A673 (cell line): ENCODE data around the gene SLIT1. TPM values are rescaled to one million over a fixed set of nuclear protein-coding genes. Genes with fewer than 3 reads are reported as not detected.

ENCODE experiments used
- BruUV-seq: library from RNA; stranded (reverse); fragments of 400-500 nt; replicated peaks from 2 replicates; lab custom pipeline; 2021; lab: Mats Ljungman, UMichigan
- CTCF ChIA-PET: fragments of 300-600 bp; sonication (Branson Sonifier 250); formaldehyde crosslinking; loops from one replicate; lab custom pipeline; 2022; ENCODE audit warnings: antibody characterized with exemption; lab: Charles Lee
- POLR2A ChIA-PET: fragments of 300-600 bp; sonication (Branson Sonifier 250); formaldehyde crosslinking; loops from one replicate; lab custom pipeline; 2022; ENCODE audit warnings: antibody characterized with exemption; ENCODE audit not compliant: low non-redundant PET; lab: Charles Lee
- DNase-seq: peaks from one replicate; pipeline ENCODE4 v3.0.0-alpha.2; 2015; ENCODE audit warnings: low spot score
- H3K27ac ChIP-seq: fragments of 200-600 bp; sonication (generic); 2 replicates; pipeline ENCODE4 v1.5.1; 2016; ENCODE audit warnings: mixed run types, low read depth, mild to moderate bottlenecking, mixed read lengths, antibody characterized with exemption, low read length; ENCODE audit not compliant: poor library complexity, severe bottlenecking
- H3K27me3 ChIP-seq: fragments of 200-600 bp; sonication (generic); replicated peaks from 2 replicates; pipeline ENCODE4 v1.6.1; 2017; ENCODE audit warnings: mixed run types, low read depth, mild to moderate bottlenecking, mixed read lengths, antibody characterized with exemption, low read length; ENCODE audit not compliant: insufficient read depth, poor library complexity
- H3K36me3 ChIP-seq: fragments of 200-600 bp; sonication (generic); 2 replicates; pipeline ENCODE4 v1.6.1; 2016; ENCODE audit warnings: mixed run types, mild to moderate bottlenecking, mixed read lengths, antibody characterized with exemption, low read length; ENCODE audit not compliant: insufficient read depth, poor library complexity, severe bottlenecking
- H3K4me1 ChIP-seq: fragments of 200-600 bp; sonication (generic); 2 replicates; pipeline ENCODE4 v1.6.1; 2017; ENCODE audit warnings: mixed run types, mild to moderate bottlenecking, mixed read lengths, antibody characterized with exemption, low read length; ENCODE audit not compliant: insufficient read depth, poor library complexity, severe bottlenecking
- H3K4me3 ChIP-seq: fragments of 200-600 bp; sonication (generic); 2 replicates; pipeline ENCODE4 v1.5.1; 2016; ENCODE audit warnings: low read depth, mixed run types, mild to moderate bottlenecking, mixed read lengths, low read length; ENCODE audit not compliant: poor library complexity, severe bottlenecking
- H3K9me3 ChIP-seq: fragments of 200-600 bp; sonication (generic); 2 replicates; pipeline ENCODE4 v1.6.1; 2016; ENCODE audit warnings: mixed run types, low read depth, mild to moderate bottlenecking, mixed read lengths, antibody characterized with exemption, low read length; ENCODE audit not compliant: poor library complexity, severe bottlenecking
- CTCF ChIP-seq: fragments of 300-800, 200-600 bp; sonication (generic); conservative IDR thresholded peaks from 2 replicates; pipeline ENCODE4 v1.5.1; 2017; ENCODE audit warnings: low read depth, mild to moderate bottlenecking, antibody characterized with exemption, low read length, moderate library complexity, mixed read lengths
- EZH2 ChIP-seq: fragments of 200-600 bp; sonication (generic); IDR thresholded peaks from 2 replicates; pipeline ENCODE4 v1.6.1; 2017; ENCODE audit warnings: borderline replicate concordance, low read depth, mild to moderate bottlenecking, mixed read lengths, antibody characterized with exemption, low read length; ENCODE audit not compliant: poor library complexity, severe bottlenecking
- intact Hi-C: fragments of 100-400 bp; cut with micrococcal nuclease; formaldehyde crosslinking; loops from one replicate; pipeline ENCODE4 v1.10.0; 2022; ENCODE audit not compliant: unreplicated experiment
- total RNA-seq: library from RNA; stranded (reverse); gene quantifications from 2 replicates; pipeline ENCODE4 v1.2.3, GENCODE V29; 2021

Gene SLIT1
- total RNA-seq, 1 experiment from 2014 or later: 0.43 TPM

- CTCF ChIA-PET: no interaction called here
- no peak overlapping the region for H3K27ac ChIP-seq
- H3K4me3 ChIP-seq: no peak overlapping the region
- TF ChIP-seq CTCF: no peak
- TF ChIP-seq EZH2: no peak
- peaks cover 51% of the 10 kb centered on the region for H3K27me3 ChIP-seq
- H3K4me1 ChIP-seq: no peaks in the 10 kb centered on the region
- H3K9me3 ChIP-seq: no peaks in the 10 kb centered on the region
- DNase-seq: no peak
- no peaks in the 10 kb centered on the region for H3K36me3 ChIP-seq
- intact Hi-C loops: no loop called here
- BruUV-seq: no TSS peak
- POLR2A ChIA-PET: no interaction called here
These were observed 110.3 kb downstream of the SLIT1 start for GRCh38 chr10:97075421-97075820.

- Histone ChIP-seq H3K9me3 (no peaks in the 10 kb centered on the region), H3K27ac (no peak overlapping the region), H3K4me1 (no peaks in the 10 kb centered on the region), H3K36me3 (no peaks in the 10 kb centered on the region), H3K4me3 (no peak overlapping the region), H3K27me3 (peaks cover 42% of the 10 kb centered on the region)
- intact Hi-C loops: no loop called here
- BruUV-seq: no TSS peak
- TF ChIP-seq EZH2 (no peak), CTCF (no peak)
- ChIA-PET POLR2A (no interaction called here), CTCF (interaction anchor here (2.4 kb wide), 1 partner anchor 122 kb away, joined by 16 read pairs; no protein-coding TSS in a partner anchor)
- DNase-seq: no peak
These were observed 111.3 kb downstream of the SLIT1 start for GRCh38 chr10:97074256-97075145.

GRCh38 chr10:97072851-97073665, 112.7 kb downstream of the SLIT1 start:
- TF ChIP-seq CTCF: peak; percentile 91
- no peak for TF ChIP-seq EZH2
- Histone ChIP-seq H3K27me3 (peaks cover 28% of the 10 kb centered on the region), H3K27ac (no peak overlapping the region), H3K4me1 (no peaks in the 10 kb centered on the region), H3K9me3 (no peaks in the 10 kb centered on the region), H3K36me3 (no peaks in the 10 kb centered on the region), H3K4me3 (no peak overlapping the region)
- DNase-seq: peak; percentile 83
- no TSS peak for BruUV-seq
- ChIA-PET CTCF (interaction anchor here (0.6 to 3.4 kb wide), 12 partner anchors 8 to 161 kb away, joined by 3 to 87 read pairs (median 6); no protein-coding TSS in a partner anchor), POLR2A (no interaction called here)
- intact Hi-C loops: loop anchor here (1.0 kb wide), 2 partner anchors 137 to 161 kb away; no protein-coding TSS in a partner anchor
